Astrocyte (in vitro differentiated cells and primary cell): ENCODE results near the gene HMGCS2. TPM values are rescaled to one million over a fixed set of nuclear protein-coding genes. Genes with fewer than 3 reads are reported as not detected.

Experiments
- DNase-seq: peaks from one replicate; pipeline ENCODE4 v3.0.0-alpha.2; 2010; ENCODE audit warnings: low read depth
- FAIRE-seq: peaks from 2 replicates; lab custom pipeline; 2011; peaks lifted over from hg19 to GRCh38; lab: Jason Lieb, UNC
- H2AFZ ChIP-seq: 2 replicates; pipeline ENCODE4 v1.6.0; 2012; ENCODE audit warnings: low read depth, low read length, inconsistent platforms
- H3K27ac ChIP-seq: 2 replicates; pipeline ENCODE4 v1.5.1; 2011; ENCODE audit warnings: low read depth, low read length, inconsistent platforms
- H3K27me3 ChIP-seq: 2 replicates; pipeline ENCODE4 v1.6.0; 2011; ENCODE audit warnings: low read length, inconsistent platforms; ENCODE audit not compliant: insufficient read depth
- H3K36me3 ChIP-seq: 2 replicates; pipeline ENCODE4 v1.5.1; 2011; ENCODE audit warnings: low read length, inconsistent platforms; ENCODE audit not compliant: insufficient read depth
- H3K4me1 ChIP-seq: 2 replicates; pipeline ENCODE4 v1.5.1; 2011; ENCODE audit warnings: low read length, inconsistent platforms; ENCODE audit not compliant: insufficient read depth
- H3K4me2 ChIP-seq: 2 replicates; pipeline ENCODE4 v1.6.0; 2012; ENCODE audit warnings: low read length, inconsistent platforms
- H3K4me3 ChIP-seq: 2 replicates; pipeline ENCODE4 v1.5.1; 2011; ENCODE audit warnings: low read depth, mild to moderate bottlenecking, low read length, inconsistent platforms; ENCODE audit not compliant: insufficient read depth
- H3K79me2 ChIP-seq: 2 replicates; pipeline ENCODE4 v1.6.0; 2012; ENCODE audit warnings: mild to moderate bottlenecking, low read length, inconsistent platforms; ENCODE audit not compliant: insufficient read depth
- H3K9ac ChIP-seq: 2 replicates; pipeline ENCODE4 v1.6.0; 2012; ENCODE audit warnings: mild to moderate bottlenecking, low read length, inconsistent platforms
- H3K9me3 ChIP-seq: 2 replicates; pipeline ENCODE4 v1.5.1; 2012; ENCODE audit warnings: low read depth, mild to moderate bottlenecking, low read length, inconsistent platforms; ENCODE audit not compliant: insufficient read depth
- H4K20me1 ChIP-seq: 2 replicates; pipeline ENCODE4 v1.6.0; 2012; ENCODE audit warnings: low read length, inconsistent platforms; ENCODE audit not compliant: insufficient read depth
- H3K27ac Mint-ChIP-seq: one replicate; pipeline ENCODE4 v1.8.0; 2021; ENCODE audit warnings: mild to moderate bottlenecking, mixed read lengths; ENCODE audit not compliant: unreplicated experiment
- H3K27me3 Mint-ChIP-seq: one replicate; pipeline ENCODE4 v1.8.0; 2021; ENCODE audit warnings: low read depth, mixed read lengths; ENCODE audit not compliant: unreplicated experiment
- H3K36me3 Mint-ChIP-seq: one replicate; pipeline ENCODE4 v1.8.0; 2021; ENCODE audit warnings: low read depth, mixed read lengths; ENCODE audit not compliant: unreplicated experiment
- H3K4me1 Mint-ChIP-seq: one replicate; pipeline ENCODE4 v1.8.0; 2021; ENCODE audit warnings: low read depth, mixed read lengths; ENCODE audit not compliant: unreplicated experiment
- H3K4me3 Mint-ChIP-seq: one replicate; pipeline ENCODE4 v1.8.0; 2021; ENCODE audit warnings: mild to moderate bottlenecking, moderate library complexity, mixed read lengths; ENCODE audit not compliant: unreplicated experiment
- H3K9me3 Mint-ChIP-seq: one replicate; pipeline ENCODE4 v1.8.0; 2021; ENCODE audit warnings: mild to moderate bottlenecking, mixed read lengths; ENCODE audit not compliant: unreplicated experiment
- EZH2 ChIP-seq: IDR thresholded peaks from 2 replicates; pipeline ENCODE4 v1.6.1; 2012; ENCODE audit warnings: mild to moderate bottlenecking, low read length, inconsistent platforms; ENCODE audit not compliant: insufficient read depth
- total RNA-seq: library from RNA; stranded (reverse); gene quantifications from 2 replicates; pipeline ENCODE4 v1.2.1, GENCODE V29; 2021
- TF ChIP-seq, protein P1 (sequence below): IDR thresholded peaks from 2 replicates; pipeline ENCODE4 v1.5.1; 2011; ENCODE audit warnings: low read depth, mild to moderate bottlenecking, inconsistent platforms, low read length, moderate library complexity; ENCODE audit not compliant: insufficient read depth

The HMGCS2 gene
- total RNA-seq, 1 donor from 2014 or later: not detected

DNA sequence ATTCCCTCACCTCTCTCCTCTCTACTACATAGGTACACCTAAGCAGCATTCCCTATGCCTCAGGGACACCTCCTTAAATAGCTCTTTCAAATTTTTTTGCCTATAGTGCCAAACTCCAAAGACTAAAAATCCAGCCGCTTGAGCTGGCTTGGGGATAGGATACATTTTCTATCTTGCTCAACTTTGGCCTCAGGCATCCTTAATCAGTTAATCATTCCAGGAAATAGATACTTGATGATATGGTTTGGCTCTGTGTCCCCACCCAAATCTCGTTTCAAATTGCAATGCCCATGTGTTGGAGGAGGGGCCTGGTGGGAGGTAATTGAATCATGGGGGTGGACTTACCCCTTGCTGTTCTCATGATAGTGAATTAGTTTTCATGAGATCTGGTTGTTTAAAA is 68.4 kb downstream of the HMGCS2 start:
- H3K36me3 Mint-ChIP-seq: peaks cover 8% of the 10 kb centered on the region
- FAIRE-seq (no peak), DNase-seq (no peak)
- Histone ChIP-seq H3K27me3 (peaks cover 5% of the 10 kb centered on the region), H3K9ac (no peak overlapping the region), H3K79me2 (no peaks in the 10 kb centered on the region), H4K20me1 (no peaks in the 10 kb centered on the region), H3K4me2 (no peak overlapping the region), H3K4me1 (peaks cover 4% of the 10 kb centered on the region), H3K27ac (no peak overlapping the region), H3K9me3 (peaks cover 8% of the 10 kb centered on the region), H2AFZ (no peak overlapping the region), H3K4me3 (no peak overlapping the region), H3K36me3 (no peaks in the 10 kb centered on the region)
- no peaks in the 10 kb centered on the region for H3K4me1 Mint-ChIP-seq
- no peak overlapping the region for H3K27ac Mint-ChIP-seq
- TF ChIP-seq, protein P1, sequence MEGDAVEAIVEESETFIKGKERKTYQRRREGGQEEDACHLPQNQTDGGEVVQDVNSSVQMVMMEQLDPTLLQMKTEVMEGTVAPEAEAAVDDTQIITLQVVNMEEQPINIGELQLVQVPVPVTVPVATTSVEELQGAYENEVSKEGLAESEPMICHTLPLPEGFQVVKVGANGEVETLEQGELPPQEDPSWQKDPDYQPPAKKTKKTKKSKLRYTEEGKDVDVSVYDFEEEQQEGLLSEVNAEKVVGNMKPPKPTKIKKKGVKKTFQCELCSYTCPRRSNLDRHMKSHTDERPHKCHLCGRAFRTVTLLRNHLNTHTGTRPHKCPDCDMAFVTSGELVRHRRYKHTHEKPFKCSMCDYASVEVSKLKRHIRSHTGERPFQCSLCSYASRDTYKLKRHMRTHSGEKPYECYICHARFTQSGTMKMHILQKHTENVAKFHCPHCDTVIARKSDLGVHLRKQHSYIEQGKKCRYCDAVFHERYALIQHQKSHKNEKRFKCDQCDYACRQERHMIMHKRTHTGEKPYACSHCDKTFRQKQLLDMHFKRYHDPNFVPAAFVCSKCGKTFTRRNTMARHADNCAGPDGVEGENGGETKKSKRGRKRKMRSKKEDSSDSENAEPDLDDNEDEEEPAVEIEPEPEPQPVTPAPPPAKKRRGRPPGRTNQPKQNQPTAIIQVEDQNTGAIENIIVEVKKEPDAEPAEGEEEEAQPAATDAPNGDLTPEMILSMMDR: no peak
- TF ChIP-seq EZH2: no peak
- H3K27me3 Mint-ChIP-seq: peaks cover 11% of the 10 kb centered on the region
- peaks cover 28% of the 10 kb centered on the region for H3K9me3 Mint-ChIP-seq
- no peak overlapping the region for H3K4me3 Mint-ChIP-seq

Other genes starting within 250 kb of the HMGCS2 start
- gene ZNF697, start 120.6 kb downstream of the HMGCS2 start, total RNA-seq: 46.1 and 58.4 TPM in 2 replicates
- 371 and 509 TPM in 2 replicates for gene PHGDH, start 57.0 kb downstream of the HMGCS2 start, total RNA-seq
- gene REG4, start 42.6 kb upstream of the HMGCS2 start, total RNA-seq: not detected in 2 replicates
- gene ADAM30, start 127.6 kb upstream of the HMGCS2 start, total RNA-seq: not detected in 2 replicates